Medulla oblongata (tissue), 1 donor: ENCODE data around the gene SDHB.

Source experiments
- DNase-seq: peaks from one replicate; pipeline ENCODE4 v3.0.0-alpha.2; 2015; ENCODE audit errors: extremely low spot score

SDHB gene

DNA sequence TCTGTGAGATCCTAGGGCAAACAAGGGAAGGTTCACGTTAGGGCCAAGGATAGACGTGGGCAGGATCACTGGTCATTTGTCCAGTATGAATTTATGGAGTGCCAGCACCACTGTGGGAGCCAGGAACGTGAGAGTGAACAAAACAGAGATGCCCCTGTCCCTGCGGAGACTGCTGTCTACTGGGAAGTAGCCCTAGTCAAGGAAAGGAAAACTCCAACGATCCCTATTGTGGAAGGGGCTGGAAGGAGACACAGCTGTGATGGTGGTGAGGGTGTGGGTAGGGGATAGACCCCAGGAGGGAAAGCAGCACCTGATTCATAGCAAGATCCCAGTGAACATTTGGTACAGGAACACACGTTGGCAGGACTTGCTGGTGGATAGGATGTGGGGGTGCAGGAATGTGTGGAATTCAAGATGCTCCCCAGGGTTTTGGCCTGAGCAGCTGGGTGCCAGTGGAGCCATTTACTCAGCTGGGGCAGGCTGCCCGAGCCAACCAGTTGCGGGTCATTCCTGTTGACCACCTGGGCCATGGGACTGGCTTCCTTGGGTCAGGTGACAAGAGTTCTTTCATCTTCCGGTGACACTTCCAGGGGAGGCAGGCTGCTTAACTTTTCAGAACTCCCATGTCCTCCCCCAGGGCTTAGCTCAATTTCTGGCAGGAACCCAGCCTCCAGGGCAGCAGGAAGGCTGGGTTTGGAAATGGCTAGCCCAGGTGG lies 40.9 kb downstream of the SDHB start:
- DNase-seq, result no peak

DNA sequence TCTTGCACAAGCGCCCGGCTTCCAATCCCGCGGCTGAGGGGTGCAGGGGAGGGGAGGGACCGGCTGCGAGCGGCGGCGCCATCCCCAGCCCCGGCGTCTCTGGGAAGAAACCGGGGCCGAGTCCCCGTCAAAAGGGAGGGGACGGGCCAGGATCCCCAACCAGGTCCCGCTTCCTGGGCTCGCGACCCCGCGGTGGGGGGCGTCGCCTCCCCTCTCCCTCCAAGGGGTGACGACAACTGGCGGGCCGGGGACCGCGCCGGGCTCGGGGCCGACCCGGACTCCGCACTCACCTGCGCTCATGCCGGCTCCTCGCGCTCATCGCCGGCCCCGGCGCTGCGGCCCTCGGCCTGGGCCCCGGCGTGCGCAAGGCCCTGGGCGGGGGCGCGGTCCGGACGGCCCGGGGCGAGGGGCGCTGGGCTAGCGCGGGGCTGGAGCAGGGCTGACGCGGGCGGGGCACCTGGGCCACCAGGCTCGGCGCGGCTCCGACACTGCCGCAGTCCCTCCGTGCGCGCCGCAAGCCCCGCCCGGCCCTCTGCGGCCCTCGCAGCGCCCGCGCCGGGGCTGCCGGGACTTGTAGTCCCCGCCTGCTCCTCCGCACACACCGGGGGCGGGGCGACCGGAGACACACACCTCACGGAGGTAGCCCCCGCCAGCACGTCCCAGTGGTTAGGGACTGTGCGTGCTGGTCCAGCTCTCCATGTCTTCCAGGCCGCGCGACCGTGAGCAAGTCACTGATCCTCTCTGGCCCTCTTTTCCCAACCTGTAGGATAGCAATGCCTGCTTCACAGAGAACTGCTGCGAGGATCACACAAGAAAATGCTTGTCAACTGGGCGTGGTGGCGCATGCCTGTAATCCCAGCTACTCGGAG lies 42.2 kb downstream of the SDHB start, which contains the start of gene ATP13A2:
Gene ATP13A2 (minus strand): TSS at position 490 of the 869 bp plus-strand sequence. CDS start 190 bp downstream, at position 300.
- peak; percentile 90 for DNase-seq

- DNase-seq, result no peak
Measured at GRCh38 chr1:17011092-17011438, 42.8 kb downstream of the SDHB start.

DNA sequence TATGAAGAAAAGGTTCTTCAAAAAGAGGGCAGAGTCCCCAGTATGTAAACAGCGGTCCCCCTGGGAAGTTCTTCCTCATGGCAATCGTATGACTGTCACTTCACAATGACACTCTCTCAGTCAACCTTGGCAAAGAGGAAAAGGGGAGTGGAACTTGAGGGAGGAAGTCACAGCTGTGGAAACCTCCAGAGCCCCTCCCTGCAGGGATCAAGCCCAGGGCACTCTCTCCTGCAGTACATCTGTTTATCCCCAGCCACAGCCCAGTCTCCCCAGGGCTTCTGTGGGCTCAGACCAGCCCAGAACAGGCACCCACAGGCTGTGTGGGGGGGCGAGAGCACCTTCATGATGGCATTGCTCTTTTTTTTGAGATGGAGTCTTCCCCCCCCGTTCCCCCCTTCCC lies 44.1 kb downstream of the SDHB start:
- DNase-seq, result no peak

GRCh38 chr1:17008208-17008855 lies 45.5 kb downstream of the SDHB start:
- DNase-seq, result no peak

GRCh38 chr1:17007121-17007520 lies 46.7 kb downstream of the SDHB start:
- DNase-seq, result no peak

GRCh38 chr1:17005365-17005740 lies 48.5 kb downstream of the SDHB start:
- no peak for DNase-seq

GRCh38 chr1:17004466-17005364 lies 49.1 kb downstream of the SDHB start:
- DNase-seq, result no peak

DNA sequence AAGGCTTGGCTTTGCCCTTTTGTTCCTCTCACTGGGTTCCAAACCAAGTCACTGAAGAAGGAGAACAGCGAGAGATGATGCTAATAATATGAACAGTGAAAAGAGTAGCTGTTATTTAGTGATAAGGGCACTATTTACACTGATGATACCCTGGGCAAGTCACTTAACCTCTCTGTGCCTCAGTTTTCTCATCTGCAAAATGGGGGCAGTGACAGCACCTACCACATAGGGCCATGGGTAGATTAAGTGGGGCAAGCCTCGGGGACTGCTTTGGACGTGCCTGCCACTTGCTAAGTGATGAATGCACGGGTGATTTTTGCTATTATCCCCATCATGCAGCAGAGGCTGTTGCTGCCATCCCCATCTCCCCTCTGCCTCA lies 51.3 kb downstream of the SDHB start:
- no peak for DNase-seq

GRCh38 chr1:17001760-17002523 lies 51.9 kb downstream of the SDHB start:
- DNase-seq, result no peak

DNA sequence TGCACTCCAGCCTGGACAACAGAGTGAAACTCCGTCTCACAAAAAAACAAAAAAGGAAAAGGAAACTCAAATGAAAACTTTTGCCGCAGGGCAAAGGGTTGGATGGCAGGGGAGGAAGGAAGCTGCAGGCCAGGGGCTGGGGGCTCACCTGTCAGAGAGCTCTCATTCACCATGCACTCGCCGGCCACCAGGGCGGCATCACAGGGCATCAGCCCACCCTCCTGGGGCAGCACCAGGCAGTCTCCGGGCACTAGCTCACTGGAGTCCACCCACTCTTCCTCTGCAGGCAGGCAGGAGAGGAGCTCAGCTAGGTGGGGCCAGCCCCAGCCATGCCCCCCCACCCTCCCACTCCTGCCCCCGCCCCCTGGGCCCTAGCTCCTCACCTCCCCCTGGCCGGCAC lies 54.0 kb downstream of the SDHB start:
- DNase-seq, result no peak

DNA sequence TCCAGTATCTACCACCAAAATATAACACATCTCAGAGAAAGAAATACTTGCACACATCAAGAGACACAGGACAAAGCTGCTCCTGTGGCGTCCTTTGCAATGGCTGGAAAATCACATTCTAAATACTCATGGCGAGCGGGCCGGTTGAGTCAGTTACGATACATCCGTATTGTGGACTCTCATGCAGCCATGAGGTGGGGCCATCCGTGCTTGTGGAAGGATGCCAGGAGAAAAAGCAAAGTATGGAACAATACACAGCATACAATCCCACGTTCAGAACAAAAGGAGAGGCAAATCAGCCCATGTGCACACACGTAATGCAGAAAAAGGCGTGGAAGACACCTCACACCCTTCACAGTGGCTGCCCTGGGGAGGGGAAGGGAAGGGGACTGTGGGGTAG lies 55.2 kb downstream of the SDHB start:
- no peak for DNase-seq

DNA sequence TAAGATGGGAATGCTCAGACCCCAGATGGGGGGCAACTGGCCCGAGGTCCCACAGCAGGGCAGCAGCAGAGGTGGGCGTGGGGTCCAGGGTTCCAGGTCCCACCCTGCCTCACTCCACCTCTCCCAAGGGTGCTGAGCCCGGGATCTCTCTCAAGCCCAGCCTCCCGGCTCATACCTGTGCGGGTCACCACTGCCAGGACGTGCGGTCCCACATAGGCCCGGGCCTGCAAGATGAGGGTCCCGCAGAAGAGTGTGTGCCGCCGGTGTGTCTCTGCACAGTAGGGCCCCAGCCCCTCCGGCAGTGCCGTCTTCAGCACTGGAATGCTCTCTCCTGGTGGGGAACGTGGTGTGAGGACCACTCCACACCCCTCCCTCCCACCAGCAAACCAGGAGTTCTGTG lies 57.0 kb downstream of the SDHB start:
- DNase-seq, result no peak

- no peak for DNase-seq
Measured at GRCh38 chr1:16993521-16994038, 60.3 kb downstream of the SDHB start.

DNA sequence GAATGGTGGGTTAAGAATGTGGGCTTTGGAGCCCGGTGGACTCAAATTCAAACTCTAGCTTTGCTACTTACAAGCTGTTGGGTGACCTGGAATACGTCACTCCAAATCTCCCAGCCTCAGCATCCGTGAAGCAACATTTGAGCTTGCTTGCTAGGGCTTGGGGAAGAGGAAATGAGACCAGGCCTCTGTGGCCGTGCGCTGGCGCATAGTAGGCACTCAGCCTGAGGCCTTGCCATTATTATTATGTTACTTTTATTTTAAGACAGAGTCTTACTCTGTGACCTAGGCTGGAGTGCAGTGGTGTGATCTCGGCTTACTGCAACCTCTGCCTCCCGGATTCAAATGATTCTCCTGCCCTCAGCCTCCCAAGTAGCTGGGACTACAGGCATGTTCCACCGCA lies 61.2 kb downstream of the SDHB start:
- DNase-seq, result no peak

GRCh38 chr1:16992102-16992501 lies 61.7 kb downstream of the SDHB start:
- no peak for DNase-seq

DNA sequence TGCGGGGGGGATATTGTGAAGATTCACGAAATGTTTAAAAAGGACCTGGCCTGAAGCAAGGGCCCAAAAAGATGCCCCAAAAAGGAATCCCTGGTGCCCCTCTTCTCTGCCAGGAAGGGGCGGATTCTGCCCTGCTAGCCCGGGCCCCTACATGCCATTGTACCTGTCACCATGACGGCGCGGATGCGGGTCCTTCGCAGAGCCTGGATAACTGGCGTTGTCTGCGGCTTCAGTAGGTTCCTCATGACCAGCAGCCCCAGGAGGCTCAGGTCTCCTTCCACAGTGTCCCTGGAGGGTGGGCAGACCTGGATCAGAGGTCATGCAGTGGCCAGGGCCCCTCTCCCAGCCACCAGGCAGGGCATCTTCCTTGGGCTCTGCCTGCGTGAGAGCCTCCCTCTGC lies 62.3 kb downstream of the SDHB start:
- DNase-seq, result no peak

GRCh38 chr1:16989676-16990391 lies 64.0 kb downstream of the SDHB start:
- no peak for DNase-seq

- no peak for DNase-seq
Measured at GRCh38 chr1:16988210-16988609, 65.6 kb downstream of the SDHB start.

- no peak for DNase-seq
Measured at GRCh38 chr1:16986962-16987361, 66.9 kb downstream of the SDHB start.
